IPS-18c (cell line): Measurements from ENCODE around the gene TRAF3IP1.
"Not testable (repeated sequence)": the region's sequence is repeated elsewhere in the genome, so short reads cannot be mapped to it uniquely, and the experiment has no call there.

Experiments
- H3K4me3 ChIP-seq: 2 replicates; pipeline ENCODE4 v1.7.0; 2013; ENCODE audit warnings: low read depth, mild to moderate bottlenecking, low read length, moderate library complexity; ENCODE audit not compliant: insufficient read depth
- H3K9me3 ChIP-seq: one replicate; pipeline ENCODE4 v1.6.1; 2013; ENCODE audit warnings: mild to moderate bottlenecking, low read length, moderate library complexity; ENCODE audit not compliant: control insufficient read depth, insufficient read depth

Gene TRAF3IP1

GRCh38 chr2:238325694-238326093 lies 5.4 kb downstream of the TRAF3IP1 start:
- H3K4me3 ChIP-seq: no peak overlapping the region
- H3K9me3 ChIP-seq: no peaks in the 10 kb centered on the region

- Histone ChIP-seq H3K9me3 (no peaks in the 10 kb centered on the region), H3K4me3 (no peak overlapping the region)
Observed at GRCh38 chr2:238326801-238327365, 6.6 kb downstream of the TRAF3IP1 start.

GRCh38 chr2:238327751-238328150 lies 7.4 kb downstream of the TRAF3IP1 start:
- no peaks in the 10 kb centered on the region for H3K9me3 ChIP-seq

DNA sequence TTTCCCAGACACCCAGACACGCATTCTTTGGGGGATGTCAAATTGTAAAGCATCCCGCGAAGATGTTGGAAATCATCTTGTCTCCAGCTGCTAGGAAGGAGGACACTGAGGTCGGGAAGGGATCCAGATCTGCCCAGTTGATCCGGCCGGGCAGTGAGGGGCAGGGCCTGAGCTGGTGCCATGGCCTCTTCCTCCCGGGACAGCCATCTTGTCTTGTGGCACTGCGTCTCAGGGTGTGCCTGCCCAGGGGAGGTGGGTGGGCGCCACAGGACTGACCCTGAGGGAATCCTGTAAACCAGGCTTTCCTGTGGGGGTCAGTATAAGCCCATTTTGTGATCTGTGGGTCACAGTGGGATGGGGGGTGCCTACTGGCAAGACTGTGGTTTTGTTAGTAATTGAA lies 10.1 kb downstream of the TRAF3IP1 start:
- Histone ChIP-seq H3K4me3 (no peak overlapping the region), H3K9me3 (no peaks in the 10 kb centered on the region)

More at GRCh38 chr2:238327751-238328150, 7.4 kb downstream of the TRAF3IP1 start:
- no peak overlapping the region for H3K4me3 ChIP-seq

DNA sequence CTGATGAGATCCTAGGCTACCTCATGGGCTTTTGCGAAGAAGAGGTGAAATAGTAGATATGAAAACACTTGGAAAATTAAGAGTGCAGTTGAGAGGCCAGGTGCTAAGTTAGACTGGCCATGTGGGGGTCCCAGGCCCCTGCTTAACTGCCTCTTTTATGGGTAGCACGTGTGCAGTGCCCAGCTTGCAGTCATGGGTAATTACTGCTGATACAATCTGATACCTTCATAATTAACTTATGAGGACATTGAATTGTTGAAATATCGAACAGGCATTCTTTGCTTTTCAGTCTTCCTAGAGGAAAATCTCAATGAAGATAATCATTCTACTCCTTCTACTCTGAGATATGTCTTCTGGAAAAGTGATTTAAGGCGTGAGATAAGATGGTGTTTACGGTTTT lies 11.6 kb downstream of the TRAF3IP1 start:
- no peaks in the 10 kb centered on the region for H3K9me3 ChIP-seq
- no peak overlapping the region for H3K4me3 ChIP-seq

DNA sequence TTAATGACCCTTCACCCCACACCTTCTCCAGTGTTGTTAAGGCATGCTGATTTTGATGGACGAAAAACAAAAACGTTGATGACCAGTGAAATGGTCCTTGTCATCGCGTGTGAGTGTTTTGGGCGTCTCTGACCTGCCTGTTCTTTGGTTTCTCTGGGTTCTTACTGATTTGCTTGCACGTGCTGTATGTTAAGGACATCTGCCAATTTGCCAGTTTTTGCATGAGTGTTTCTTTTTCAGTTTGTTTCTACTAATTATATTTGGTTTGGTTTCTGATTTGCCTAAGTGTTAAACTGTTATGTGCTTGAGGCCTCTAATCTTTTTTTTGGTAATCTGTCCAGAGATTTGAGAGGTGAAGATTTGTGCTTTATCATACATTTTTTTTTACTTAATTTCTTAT lies 14.6 kb downstream of the TRAF3IP1 start:
- Histone ChIP-seq H3K9me3 (no peaks in the 10 kb centered on the region), H3K4me3 (no peak overlapping the region)

GRCh38 chr2:238335591-238335990 lies 15.3 kb downstream of the TRAF3IP1 start:
- H3K9me3 ChIP-seq, H3K4me3 ChIP-seq: not testable (repeated sequence)

- no peaks in the 10 kb centered on the region for H3K9me3 ChIP-seq
Observed at GRCh38 chr2:238336151-238336550, 15.8 kb downstream of the TRAF3IP1 start.

DNA sequence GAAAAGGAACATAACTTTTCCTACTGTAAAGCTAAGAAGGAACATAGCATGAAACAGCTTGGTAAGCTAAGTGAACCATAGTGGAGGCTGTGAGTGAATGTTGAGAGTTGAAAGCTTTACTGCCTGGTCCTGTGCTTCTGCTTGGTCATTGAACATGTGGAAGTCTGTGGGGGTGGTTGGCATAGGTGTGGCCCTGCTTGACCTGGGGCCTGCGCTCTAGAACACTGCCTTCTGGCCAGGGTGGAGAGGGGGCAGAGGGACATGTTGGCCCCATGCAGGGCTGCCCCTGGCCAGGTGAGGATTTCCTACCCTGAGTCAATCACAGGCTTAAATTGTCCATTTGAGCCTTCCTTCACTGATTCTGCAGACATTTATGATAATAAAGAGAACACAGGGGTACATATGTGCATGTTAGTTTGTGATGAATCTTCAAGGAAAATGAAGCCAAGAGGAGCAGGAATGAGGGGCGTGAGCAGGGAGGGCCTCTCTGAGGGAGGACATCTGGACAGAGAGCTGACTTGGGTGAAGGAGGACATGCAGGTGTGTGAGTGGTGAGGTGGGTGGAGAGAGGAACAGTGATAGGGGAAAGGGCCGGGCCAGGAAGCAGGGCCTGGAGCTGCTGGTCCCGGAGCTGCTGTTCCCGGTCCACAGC lies 16.6 kb downstream of the TRAF3IP1 start:
- H3K9me3 ChIP-seq: no peaks in the 10 kb centered on the region
- no peak overlapping the region for H3K4me3 ChIP-seq

More at GRCh38 chr2:238336151-238336550, 15.8 kb downstream of the TRAF3IP1 start:
- H3K4me3 ChIP-seq: no peak overlapping the region

- Histone ChIP-seq H3K9me3 (no peaks in the 10 kb centered on the region), H3K4me3 (no peak overlapping the region)
Observed at GRCh38 chr2:238337846-238338245, 17.5 kb downstream of the TRAF3IP1 start.

DNA sequence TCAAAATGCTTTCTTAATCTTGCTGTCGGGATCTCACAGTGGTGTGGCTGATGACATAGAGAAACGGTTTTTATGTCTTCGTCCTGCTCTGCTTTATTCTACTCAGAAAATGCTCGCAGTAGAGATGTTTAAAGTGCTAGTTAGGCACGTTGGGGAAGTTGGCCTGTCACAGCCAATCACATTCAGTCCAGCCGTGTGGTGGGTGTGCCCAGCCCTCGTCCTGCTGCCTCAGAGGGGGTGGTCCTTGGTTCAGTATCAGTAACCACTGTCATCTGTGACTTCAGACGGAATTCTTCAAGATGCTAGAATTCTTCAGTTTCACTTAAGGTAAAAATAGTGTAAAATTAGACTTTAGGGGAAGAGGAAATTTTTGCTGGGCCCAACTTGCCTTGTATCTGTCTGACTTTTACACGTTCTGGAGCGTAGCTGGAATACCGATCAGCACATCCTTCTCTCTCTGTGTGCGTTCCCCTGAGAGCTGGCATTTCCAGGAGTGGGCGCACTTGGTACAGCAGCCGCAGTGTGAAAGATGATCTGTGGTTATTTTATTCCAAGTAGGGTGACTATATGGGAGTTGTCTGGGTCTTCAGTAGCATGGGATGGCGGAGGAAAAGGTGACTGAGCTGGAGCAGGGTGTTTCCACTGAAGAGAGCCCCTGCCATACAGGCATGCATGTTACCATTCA lies 18.5 kb downstream of the TRAF3IP1 start:
- H3K9me3 ChIP-seq: no peaks in the 10 kb centered on the region

GRCh38 chr2:238339395-238339780 lies 19.1 kb downstream of the TRAF3IP1 start:
- Histone ChIP-seq H3K9me3 (no peaks in the 10 kb centered on the region), H3K4me3 (no peak overlapping the region)

More for the DNA sequence above, 18.5 kb downstream of the TRAF3IP1 start:
- no peak overlapping the region for H3K4me3 ChIP-seq

DNA sequence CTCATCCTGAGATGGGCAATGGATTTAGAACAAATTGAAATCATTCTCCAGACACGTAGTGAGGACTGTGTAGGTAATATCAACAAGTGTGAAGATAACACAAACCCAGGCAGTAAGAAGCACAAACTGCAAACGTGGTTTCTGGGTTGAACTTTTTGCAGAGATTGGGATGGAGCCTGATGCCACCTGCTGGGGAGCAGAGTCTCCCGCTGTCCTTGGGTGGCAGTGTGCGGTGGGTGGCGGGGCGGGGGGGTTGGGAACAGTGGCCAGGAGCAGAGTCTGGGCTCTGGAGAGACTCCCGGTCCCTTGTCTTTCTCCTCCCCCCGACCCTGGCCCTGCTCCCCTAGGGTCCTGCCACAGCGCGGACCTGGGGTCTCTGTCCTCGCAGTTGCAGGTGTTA lies 19.5 kb downstream of the TRAF3IP1 start:
- Histone ChIP-seq H3K9me3 (no peaks in the 10 kb centered on the region), H3K4me3 (no peak overlapping the region)

DNA sequence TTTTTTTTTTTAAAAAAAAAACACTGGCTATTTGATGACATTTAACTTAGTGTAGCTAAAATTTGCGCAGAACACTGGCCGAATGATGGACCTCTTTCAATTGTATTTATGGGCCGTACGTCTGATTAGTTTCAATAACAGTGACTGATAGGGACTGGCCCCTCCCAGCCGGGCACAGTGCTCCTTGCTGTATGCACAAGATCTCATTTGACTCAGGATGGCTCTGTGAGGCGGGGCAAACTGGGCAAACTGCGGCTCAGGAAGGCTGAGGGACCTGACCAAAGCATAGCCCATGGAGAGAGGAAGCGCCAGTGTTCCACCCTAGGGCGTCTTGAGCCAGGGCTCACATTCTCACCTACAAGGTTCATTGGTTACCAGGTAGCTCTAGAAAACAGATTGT lies 21.2 kb downstream of the TRAF3IP1 start:
- no peaks in the 10 kb centered on the region for H3K9me3 ChIP-seq
- H3K4me3 ChIP-seq: no peak overlapping the region

GRCh38 chr2:238344035-238344434 lies 23.7 kb downstream of the TRAF3IP1 start:
- no peaks in the 10 kb centered on the region for H3K9me3 ChIP-seq

GRCh38 chr2:238344517-238344916 lies 24.2 kb downstream of the TRAF3IP1 start:
- Histone ChIP-seq H3K9me3 (no peaks in the 10 kb centered on the region), H3K4me3 (no peak overlapping the region)

More at GRCh38 chr2:238344035-238344434, 23.7 kb downstream of the TRAF3IP1 start:
- no peak overlapping the region for H3K4me3 ChIP-seq

GRCh38 chr2:238345297-238345968 lies 25.1 kb downstream of the TRAF3IP1 start:
- Histone ChIP-seq H3K4me3 (no peak overlapping the region), H3K9me3 (no peaks in the 10 kb centered on the region)

DNA sequence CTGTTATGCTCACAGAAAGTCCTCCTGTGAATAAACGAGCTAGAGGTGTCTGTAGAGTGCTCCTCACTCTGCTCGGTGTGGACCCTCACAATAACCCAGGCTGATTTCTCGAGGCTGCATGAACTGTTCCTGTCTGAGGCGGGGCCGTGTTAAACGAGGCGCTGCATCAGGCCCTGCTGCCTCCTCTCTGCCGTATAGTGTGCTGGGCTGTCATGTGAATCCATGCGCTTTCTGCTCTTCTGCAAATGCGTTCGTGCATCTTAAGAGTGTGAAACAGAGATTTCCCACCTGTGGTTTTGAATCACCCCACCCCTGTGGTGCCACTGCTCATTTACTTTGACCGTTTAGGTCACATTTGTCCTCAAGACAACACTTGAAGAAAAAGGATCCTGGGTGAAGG lies 26.2 kb downstream of the TRAF3IP1 start:
- Histone ChIP-seq H3K9me3 (no peaks in the 10 kb centered on the region), H3K4me3 (no peak overlapping the region)
